GM19238 (cell line): ENCODE measurements around the gene PSTPIP1.
A peak's percentile ranks its signal among the peaks of the same experiment; 100 is the strongest.

ENCODE experiments used
- DNase-seq: peaks from one replicate; pipeline ENCODE4 v3.0.0; 2011; ENCODE audit warnings: low spot score; ENCODE audit not compliant: insufficient read length

Gene PSTPIP1

GRCh38 chr15:77018796-77019505 lies 24.0 kb downstream of the PSTPIP1 start:
- DNase-seq, result no peak

- no peak for DNase-seq
Measured at GRCh38 chr15:77019521-77020331, 24.8 kb downstream of the PSTPIP1 start.

- no peak for DNase-seq
Measured at GRCh38 chr15:77020348-77021087, 25.6 kb downstream of the PSTPIP1 start.

- no peak for DNase-seq
Measured at GRCh38 chr15:77021088-77021481, 26.2 kb downstream of the PSTPIP1 start.

GRCh38 chr15:77021803-77022381 lies 27.0 kb downstream of the PSTPIP1 start:
- no peak for DNase-seq

- no peak for DNase-seq
Measured at GRCh38 chr15:77022646-77023575, 28.0 kb downstream of the PSTPIP1 start.

- DNase-seq, result no peak
Measured at GRCh38 chr15:77023576-77024272, 28.8 kb downstream of the PSTPIP1 start.

GRCh38 chr15:77024273-77025082 lies 29.6 kb downstream of the PSTPIP1 start:
- DNase-seq, result peak; percentile 84

- DNase-seq, result no peak
Measured at GRCh38 chr15:77025083-77025901, 30.4 kb downstream of the PSTPIP1 start.

- no peak for DNase-seq
Measured at GRCh38 chr15:77025941-77026411, 31.1 kb downstream of the PSTPIP1 start.

- no peak for DNase-seq
Measured at GRCh38 chr15:77026501-77027110, 31.7 kb downstream of the PSTPIP1 start.

- DNase-seq, result no peak
Measured at GRCh38 chr15:77027111-77027696, 32.3 kb downstream of the PSTPIP1 start.

- no peak for DNase-seq
Measured at GRCh38 chr15:77027697-77028450, 32.9 kb downstream of the PSTPIP1 start.

GRCh38 chr15:77028451-77029165 lies 33.7 kb downstream of the PSTPIP1 start:
- no peak for DNase-seq

- no peak for DNase-seq
Measured at GRCh38 chr15:77029166-77030047, 34.5 kb downstream of the PSTPIP1 start.
